ENCODE results near the gene MMP7.
A peak's percentile ranks its signal among the peaks of the same experiment; 100 is the strongest.
"Not testable (repeated sequence)": the region's sequence is repeated elsewhere in the genome, so short reads cannot be mapped to it uniquely, and the experiment has no call there.

Gene MMP7

GRCh38 chr11:102538932-102539331 lies 8.4 kb upstream of the MMP7 start:
- no peak for DNase-seq

- no peak for DNase-seq
Measured at GRCh38 chr11:102534261-102534872, 3.8 kb upstream of the MMP7 start.

- peak; percentile 59 for DNase-seq
Measured at GRCh38 chr11:102528618-102529017, 1.9 kb downstream of the MMP7 start.

GRCh38 chr11:102527684-102528083 lies 2.9 kb downstream of the MMP7 start:
- peak; percentile 19 for DNase-seq

GRCh38 chr11:102527041-102527440 lies 3.5 kb downstream of the MMP7 start:
- no peak for DNase-seq

GRCh38 chr11:102523887-102524286 lies 6.7 kb downstream of the MMP7 start:
- DNase-seq: no peak

GRCh38 chr11:102523189-102523570 lies 7.4 kb downstream of the MMP7 start:
- DNase-seq: no peak

GRCh38 chr11:102522312-102523188 lies 8.0 kb downstream of the MMP7 start:
- DNase-seq: no peak

GRCh38 chr11:102521121-102521520 lies 9.4 kb downstream of the MMP7 start:
- DNase-seq: no peak

- DNase-seq: no peak
Measured at GRCh38 chr11:102520514-102520913, 10.0 kb downstream of the MMP7 start.

- no peak for DNase-seq
Measured at GRCh38 chr11:102518296-102519094, 12.1 kb downstream of the MMP7 start.

- no peak for DNase-seq
Measured at GRCh38 chr11:102517670-102518069, 12.9 kb downstream of the MMP7 start.

GRCh38 chr11:102516179-102516578 lies 14.4 kb downstream of the MMP7 start:
- DNase-seq: no peak

- no peak for DNase-seq
Measured at GRCh38 chr11:102513869-102514268, 16.7 kb downstream of the MMP7 start.

- DNase-seq: no peak
Measured at GRCh38 chr11:102510439-102511135, 20.0 kb downstream of the MMP7 start.

- DNase-seq: not testable (repeated sequence)
Measured at GRCh38 chr11:102502831-102503230, 27.7 kb downstream of the MMP7 start.

GRCh38 chr11:102500829-102501228 lies 29.7 kb downstream of the MMP7 start:
- DNase-seq: no peak

GRCh38 chr11:102499931-102500330 lies 30.6 kb downstream of the MMP7 start:
- DNase-seq: peak; percentile 23

- DNase-seq: no peak
Measured at GRCh38 chr11:102499151-102499550, 31.4 kb downstream of the MMP7 start.

GRCh38 chr11:102497061-102497460 lies 33.5 kb downstream of the MMP7 start:
- DNase-seq: peak; percentile 27

- DNase-seq: peak; percentile 92
Measured at GRCh38 chr11:102495161-102496042, 35.1 kb downstream of the MMP7 start.

- peak; percentile 68 for DNase-seq
Measured at GRCh38 chr11:102494216-102494615, 36.3 kb downstream of the MMP7 start.

Measured in kidney glomerular epithelial cell (primary cell).